Endothelial cell of umbilical vein (primary cell): ENCODE results near the gene SGCE. TPM values are rescaled to one million over a fixed set of nuclear protein-coding genes. Genes with fewer than 3 reads are reported as not detected.

Experiments used
- BruUV-seq: library from RNA; stranded (reverse); fragments of 400-500 nt; replicated peaks from 2 replicates; lab custom pipeline; 2021; lab: Mats Ljungman, UMichigan
- CTCF ChIA-PET: fragments of 300-600, 350-600 bp; sonication (Branson Sonifier 250); formaldehyde crosslinking; loops from one replicate; lab custom pipeline; 2021; ENCODE audit warnings: antibody characterized with exemption, inconsistent platforms; lab: Charles Lee
- POLR2A ChIA-PET: fragments of 300-600, 350-600 bp; sonication (Branson Sonifier 250); formaldehyde crosslinking; loops from one replicate; lab custom pipeline; 2021; ENCODE audit warnings: antibody characterized with exemption, inconsistent platforms; lab: Charles Lee
- DNase-seq: peaks from one replicate; pipeline ENCODE4 v3.0.0-alpha.2; 2011; ENCODE audit warnings: low read depth, low spot score
- FAIRE-seq: peaks from 2 replicates; lab custom pipeline; 2011; peaks lifted over from hg19 to GRCh38; lab: Jason Lieb, UNC
- H2AFZ ChIP-seq: 2 replicates; pipeline ENCODE4 v1.6.0; 2012; ENCODE audit warnings: low read depth, low read length, control low read depth, inconsistent platforms
- H3K27ac ChIP-seq: 2 replicates; pipeline ENCODE4 v1.5.1; 2011; ENCODE audit warnings: low read depth, mild to moderate bottlenecking, control low read depth, low read length, moderate library complexity; ENCODE audit not compliant: insufficient read depth
- H3K27me3 ChIP-seq, 2 experiments: 2 replicates each; pipeline versions ENCODE4 v1.6.0 to v1.6.1; 2011; ENCODE audit warnings: low read length in 2 of 2, mixed read lengths in 1 of 2; ENCODE audit not compliant: control insufficient read depth in 2 of 2, insufficient read depth in 2 of 2
- H3K36me3 ChIP-seq, 2 experiments: 2 replicates in 1 of 2; 3 replicates in 1 of 2; pipeline ENCODE4 v1.5.1; 2011; ENCODE audit warnings: low read length in 2 of 2, mild to moderate bottlenecking in 1 of 2, moderate library complexity in 1 of 2; ENCODE audit not compliant: control insufficient read depth in 2 of 2, insufficient read depth in 2 of 2; ENCODE audit errors: extremely low read depth in 1 of 2
- H3K4me1 ChIP-seq: 3 replicates; pipeline ENCODE4 v1.5.1; 2011; ENCODE audit warnings: mild to moderate bottlenecking, low read length; ENCODE audit not compliant: control insufficient read depth, insufficient read depth; ENCODE audit errors: extremely low read depth
- H3K4me2 ChIP-seq: 2 replicates; pipeline ENCODE4 v1.6.1; 2011; ENCODE audit warnings: low read length, control low read depth, mixed read lengths; ENCODE audit not compliant: insufficient read depth
- H3K4me3 ChIP-seq, 3 experiments: fragments of 200-600 bp in 1 of 3; sonication (generic), shearing (Covaris generic) in 1 of 3; replicated peaks in 1 of 3; 2 replicates each; pipeline ENCODE4 v1.5.1; 2011 to 2016; ENCODE audit warnings: control low read depth in 3 of 3, low read length in 3 of 3, mild to moderate bottlenecking in 2 of 3, inconsistent platforms in 1 of 3, low read depth in 1 of 3, moderate library complexity in 1 of 3; ENCODE audit not compliant: insufficient read depth in 1 of 3
- H3K79me2 ChIP-seq: 2 replicates; pipeline ENCODE4 v1.6.0; 2012; ENCODE audit warnings: low read length, inconsistent platforms; ENCODE audit not compliant: control insufficient read depth, insufficient read depth
- H3K9ac ChIP-seq: replicated peaks from 2 replicates; pipeline ENCODE3; 2011; ENCODE audit warnings: low read length, control low read depth; ENCODE audit not compliant: insufficient read depth; ENCODE audit errors: extremely low read depth
- H3K9me1 ChIP-seq: replicated peaks from 3 replicates; pipeline ENCODE4 v1.6.0; 2011; ENCODE audit warnings: mild to moderate bottlenecking, low read length; ENCODE audit not compliant: control insufficient read depth, insufficient read depth; ENCODE audit errors: extremely low read depth
- H3K9me3 ChIP-seq: replicated peaks from 2 replicates; pipeline ENCODE4 v1.5.1; 2012; ENCODE audit warnings: low read length, inconsistent platforms; ENCODE audit not compliant: control insufficient read depth, insufficient read depth
- H4K20me1 ChIP-seq: replicated peaks from 2 replicates; pipeline ENCODE3; 2011; ENCODE audit warnings: mild to moderate bottlenecking, low read length; ENCODE audit not compliant: control insufficient read depth, insufficient read depth; ENCODE audit errors: extremely low read depth
- EZH2 ChIP-seq: IDR thresholded peaks from 2 replicates; pipeline ENCODE4 v1.6.1; 2012; ENCODE audit warnings: borderline replicate concordance, low read depth, mild to moderate bottlenecking, moderate library complexity, low read length, inconsistent platforms; ENCODE audit not compliant: severe bottlenecking
- FOS ChIP-seq: IDR thresholded peaks from 2 replicates; pipeline ENCODE4 v1.6.1; 2011; ENCODE audit warnings: mild to moderate bottlenecking, low read length, moderate library complexity, borderline replicate concordance; ENCODE audit not compliant: insufficient read depth
- GATA2 ChIP-seq: IDR thresholded peaks from 2 replicates; pipeline ENCODE4 v1.7.0; 2011; ENCODE audit warnings: low read depth, mild to moderate bottlenecking, moderate library complexity, mixed read lengths, low read length; ENCODE audit not compliant: insufficient read length, insufficient read depth
- JUN ChIP-seq: IDR thresholded peaks from 2 replicates; pipeline ENCODE4 v1.6.1; 2011; ENCODE audit warnings: borderline replicate concordance, low read depth; ENCODE audit not compliant: insufficient read length, insufficient read depth
- MYC ChIP-seq: IDR thresholded peaks from one replicate; pipeline ENCODE4 v1.6.1; 2011; ENCODE audit warnings: mild to moderate bottlenecking, low read depth, low read length
- POLR2A ChIP-seq: IDR thresholded peaks from 2 replicates; pipeline ENCODE4 v1.6.1; 2012; ENCODE audit warnings: low read depth, mild to moderate bottlenecking, control low read depth, low read length
- POLR2AphosphoS5 ChIP-seq: IDR thresholded peaks from 2 replicates; pipeline ENCODE4 v1.6.1; 2012; ENCODE audit warnings: low read depth, mild to moderate bottlenecking, control low read depth, low read length, moderate library complexity; ENCODE audit not compliant: insufficient read depth
- dilution Hi-C: fragments of 300-500 bp; cut with MboI; formaldehyde crosslinking; loops from one replicate; pipeline ENCODE4 v1.15.0; 2019; ENCODE audit warnings: low sequenced_read_pairs; ENCODE audit not compliant: extremely low pct_ligation_motif_present
- intact Hi-C: fragments of 100-400 bp; cut with micrococcal nuclease; formaldehyde crosslinking; loops from one replicate; pipeline ENCODE4 v1.10.0; 2022
- polyA plus RNA-seq, 4 experiments: library from polyadenylated mRNA; depleted of rRNA in 3 of 4; stranded (reverse) in 3 of 4; unstranded in 1 of 4; fragments of >200 nt; gene quantifications; 2 replicates each; pipeline versions ENCODE4 v1.2.1 to v1.2.3, GENCODE V29; 2011 to 2012; ENCODE audit warnings: missing spikeins in 1 of 4
- total RNA-seq: library from RNA; stranded (reverse); gene quantifications from 2 replicates; pipeline ENCODE4 v1.2.3, GENCODE V29; 2021
- TF ChIP-seq, protein P1 (sequence below), 2 donors: IDR thresholded peaks; 1 replicate in 1 of 2; 2 replicates in 1 of 2; pipeline ENCODE4 v1.5.1; 2011; ENCODE audit warnings: low read length in 2 of 2, mild to moderate bottlenecking in 2 of 2, moderate library complexity in 2 of 2, control low read depth in 1 of 2, inconsistent platforms in 1 of 2, low read depth in 1 of 2; ENCODE audit not compliant: insufficient read depth in 1 of 2; ENCODE audit errors: extremely low read depth in 1 of 2
- TF ChIP-seq, protein P2 (sequence below): IDR thresholded peaks from 2 replicates; pipeline ENCODE4 v1.6.1; 2011; ENCODE audit not compliant: insufficient read depth, insufficient read length

The SGCE gene
- total and polyA plus RNA-seq, 2 donors (not counting 3 experiments of a cell fraction or from before 2014, with no cell fraction given), result 46.8 to 53.3 TPM

DNA sequence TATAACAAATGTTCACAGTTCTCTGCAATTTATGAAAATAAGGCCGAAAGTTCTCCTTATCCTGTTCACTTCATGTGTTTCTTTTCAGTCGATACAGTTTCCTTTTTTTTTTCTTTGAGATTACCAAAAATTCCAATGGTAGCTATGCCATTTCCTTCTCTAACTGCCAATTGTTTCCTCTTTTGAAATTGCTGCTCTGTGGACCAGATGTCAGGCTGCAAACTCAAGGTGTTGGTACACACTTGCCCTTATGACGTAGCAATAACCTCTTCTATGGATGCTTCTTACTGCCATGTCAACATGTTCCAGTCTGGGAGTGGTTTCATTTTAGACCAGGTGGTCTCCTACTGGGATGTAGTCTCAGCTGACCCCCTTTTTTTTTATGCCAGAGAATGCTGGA is 93.4 kb downstream of the SGCE start:
- dilution Hi-C loops, result no loop called here
- Histone ChIP-seq H3K27me3 (no peaks in the 10 kb centered on the region), H3K9me3 (no peaks in the 10 kb centered on the region), H3K4me3 (no peak overlapping the region), H3K9ac (no peak overlapping the region), H3K4me2 (no peak overlapping the region), H3K4me1 (peaks cover 5% of the 10 kb centered on the region), H3K79me2 (no peaks in the 10 kb centered on the region), H3K27ac (no peak overlapping the region), H2AFZ (no peak overlapping the region), H3K36me3 (no peaks in the 10 kb centered on the region), H3K9me1 (no peaks in the 10 kb centered on the region), H4K20me1 (no peaks in the 10 kb centered on the region)
- FAIRE-seq, result no peak
- CTCF ChIA-PET, result interaction anchor here (0.9 kb wide), 1 partner anchor 93 kb away, joined by 4 read pairs; no protein-coding TSS in a partner anchor
- TF ChIP-seq GATA2, result no peak
- TF ChIP-seq, protein P1, sequence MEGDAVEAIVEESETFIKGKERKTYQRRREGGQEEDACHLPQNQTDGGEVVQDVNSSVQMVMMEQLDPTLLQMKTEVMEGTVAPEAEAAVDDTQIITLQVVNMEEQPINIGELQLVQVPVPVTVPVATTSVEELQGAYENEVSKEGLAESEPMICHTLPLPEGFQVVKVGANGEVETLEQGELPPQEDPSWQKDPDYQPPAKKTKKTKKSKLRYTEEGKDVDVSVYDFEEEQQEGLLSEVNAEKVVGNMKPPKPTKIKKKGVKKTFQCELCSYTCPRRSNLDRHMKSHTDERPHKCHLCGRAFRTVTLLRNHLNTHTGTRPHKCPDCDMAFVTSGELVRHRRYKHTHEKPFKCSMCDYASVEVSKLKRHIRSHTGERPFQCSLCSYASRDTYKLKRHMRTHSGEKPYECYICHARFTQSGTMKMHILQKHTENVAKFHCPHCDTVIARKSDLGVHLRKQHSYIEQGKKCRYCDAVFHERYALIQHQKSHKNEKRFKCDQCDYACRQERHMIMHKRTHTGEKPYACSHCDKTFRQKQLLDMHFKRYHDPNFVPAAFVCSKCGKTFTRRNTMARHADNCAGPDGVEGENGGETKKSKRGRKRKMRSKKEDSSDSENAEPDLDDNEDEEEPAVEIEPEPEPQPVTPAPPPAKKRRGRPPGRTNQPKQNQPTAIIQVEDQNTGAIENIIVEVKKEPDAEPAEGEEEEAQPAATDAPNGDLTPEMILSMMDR (IDR thresholded peaks at IDR 0.05; ENCODE audit: extremely low read depth in 1 of 2, insufficient read depth in 1 of 2, low read depth in 1 of 2, low read length in 2 of 2), result no peak
- peak; percentile 16 for TF ChIP-seq JUN
- BruUV-seq, result no TSS peak
- intact Hi-C loops, result no loop called here
- POLR2A ChIA-PET, result no interaction called here
- peak; percentile 60 for DNase-seq

DNA sequence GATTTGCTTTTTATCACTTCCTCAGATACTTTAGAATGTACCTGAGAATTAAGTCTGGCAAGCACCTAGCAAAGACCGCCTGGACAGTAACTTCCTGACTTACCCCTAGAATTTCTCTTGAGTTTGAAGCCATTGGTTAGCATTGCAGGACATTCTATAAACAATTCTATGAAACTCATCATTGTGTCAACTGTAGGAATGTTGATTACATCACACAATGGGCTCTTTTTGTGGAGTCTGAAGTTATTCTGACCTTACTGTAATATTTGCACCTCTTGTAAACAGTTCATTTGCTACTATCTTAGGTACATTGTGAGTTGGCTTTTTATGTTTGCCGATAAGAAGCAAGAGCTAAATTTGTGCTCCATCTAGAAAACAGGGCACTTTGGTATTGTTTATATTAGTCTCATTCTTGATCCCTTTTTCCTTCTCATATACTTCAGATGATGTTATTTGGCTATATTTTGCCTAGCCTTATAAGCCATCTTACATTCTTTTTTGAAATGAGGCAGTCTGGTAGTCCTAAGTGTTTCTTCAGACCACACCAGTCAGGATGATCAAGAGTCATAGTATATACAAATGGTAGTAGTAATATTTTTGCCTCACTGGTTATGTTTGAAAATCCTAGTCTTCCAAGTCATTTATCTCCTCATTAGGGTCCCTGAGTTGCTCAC is 94.0 kb downstream of the SGCE start:
- dilution Hi-C loops, result no loop called here
- CTCF ChIA-PET, result interaction anchor here (0.9 kb wide), 1 partner anchor 93 kb away, joined by 4 read pairs; no protein-coding TSS in a partner anchor
- H3K9me3 ChIP-seq, result no peaks in the 10 kb centered on the region
- H3K36me3 ChIP-seq, result no peaks in the 10 kb centered on the region
- H3K27ac ChIP-seq, result no peak overlapping the region
- H3K9me1 ChIP-seq, result no peaks in the 10 kb centered on the region
- no peak overlapping the region for H3K9ac ChIP-seq
- intact Hi-C loops, result no loop called here
- H3K27me3 ChIP-seq, result no peaks in the 10 kb centered on the region
- H2AFZ ChIP-seq, result no peak overlapping the region
- TF ChIP-seq EZH2, result no peak
- TF ChIP-seq MYC, result no peak
- TF ChIP-seq GATA2, result no peak
- TF ChIP-seq, protein P1 (IDR thresholded peaks at IDR 0.05; ENCODE audit: extremely low read depth in 1 of 2, insufficient read depth in 1 of 2, low read depth in 1 of 2, low read length in 2 of 2), result no peak
- no peak for TF ChIP-seq POLR2AphosphoS5
- no peak for TF ChIP-seq POLR2A
- TF ChIP-seq FOS, result no peak
- no peak for TF ChIP-seq JUN
- TF ChIP-seq, protein P2, sequence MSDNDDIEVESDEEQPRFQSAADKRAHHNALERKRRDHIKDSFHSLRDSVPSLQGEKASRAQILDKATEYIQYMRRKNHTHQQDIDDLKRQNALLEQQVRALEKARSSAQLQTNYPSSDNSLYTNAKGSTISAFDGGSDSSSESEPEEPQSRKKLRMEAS, result no peak
- no TSS peak for BruUV-seq
- no peak overlapping the region for H3K4me2 ChIP-seq
- no peaks in the 10 kb centered on the region for H4K20me1 ChIP-seq
- DNase-seq (peak; percentile 22), FAIRE-seq (peak; percentile 4)
- POLR2A ChIA-PET, result no interaction called here
- H3K79me2 ChIP-seq, result no peaks in the 10 kb centered on the region
- no peak overlapping the region for H3K4me3 ChIP-seq
- H3K4me1 ChIP-seq, result peaks cover 5% of the 10 kb centered on the region
